HepG2 (cell line): ENCODE results near the gene PIP5K1A. TPM values are rescaled to one million over a fixed set of nuclear protein-coding genes. Genes with fewer than 3 reads are reported as not detected.
A peak's percentile ranks its signal among the peaks of the same experiment; 100 is the strongest.

Experiments used
- AGO1 ChIP-seq: fragments of 200-400 bp; formaldehyde crosslinking; IDR thresholded peaks from 2 replicates; pipeline ENCODE4 v1.6.1; 2017; ENCODE audit warnings: mild to moderate bottlenecking, low read depth, low read length, moderate library complexity; ENCODE audit not compliant: poor library complexity, severe bottlenecking
- CENPX ChIP-seq: sonication (generic); formaldehyde crosslinking; IDR thresholded peaks from 2 replicates; pipeline ENCODE4 v1.9.0; 2021; ENCODE audit warnings: mild to moderate bottlenecking, missing genetic modification reagents, moderate library complexity
- E2F1 ChIP-seq: sonication (generic); formaldehyde crosslinking; IDR thresholded peaks from 2 replicates; pipeline ENCODE4 v1.5.0; 2020; ENCODE audit warnings: missing genetic modification reagents
- HNF4G ChIP-seq, 2 experiments: sonication (generic) in 1 of 2; formaldehyde crosslinking in 1 of 2; IDR thresholded peaks; 2 replicates each; pipeline versions ENCODE4 v1.4.0 to v1.6.1; 2011 to 2020; ENCODE audit warnings: borderline replicate concordance in 2 of 2, low read depth in 2 of 2, mild to moderate bottlenecking in 2 of 2, low read length in 1 of 2, missing genetic modification reagents in 1 of 2, moderate library complexity in 1 of 2
- MLLT10 ChIP-seq: sonication (generic); formaldehyde crosslinking; IDR thresholded peaks from 2 replicates; pipeline ENCODE4 v1.4.0; 2020; ENCODE audit warnings: missing genetic modification reagents
- ZNF350 ChIP-seq: sonication (generic); formaldehyde crosslinking; IDR thresholded peaks from 2 replicates; pipeline ENCODE4 v1.4.0; 2020; ENCODE audit warnings: mild to moderate bottlenecking, low read depth, missing genetic modification reagents, borderline replicate concordance
- ZSCAN21 ChIP-seq: sonication (generic); formaldehyde crosslinking; IDR thresholded peaks from 2 replicates; pipeline ENCODE4 v1.8.0; 2022; ENCODE audit warnings: mild to moderate bottlenecking, missing genetic modification reagents, moderate library complexity, borderline replicate concordance
- polyA plus RNA-seq, 8 experiments: library from polyadenylated mRNA; depleted of rRNA in 3 of 8; stranded (reverse) in 7 of 8; unstranded in 1 of 8; fragments of >200 nt; fragmentation: Illumina TruSeq in 4 of 8; extraction: Trizol in 4 of 8; gene quantifications; 2 replicates each; pipeline versions ENCODE4 v1.2.1 to v1.2.3, GENCODE V29; 2011 to 2016; ENCODE audit warnings: low read depth in 4 of 8, missing spikeins in 1 of 8, mixed read lengths in 1 of 8; ENCODE audit not compliant: insufficient read depth in 1 of 8
- total RNA-seq, 5 experiments: library from RNA; depleted of rRNA; stranded (reverse); fragments of >200 nt; fragmentation: Illumina TruSeq; extraction: Trizol; gene quantifications; 2 replicates each; pipeline ENCODE4 v1.2.3, GENCODE V29; 2016; ENCODE audit warnings: low read depth in 1 of 5
- TF ChIP-seq, protein P1 (sequence below): sonication (generic); formaldehyde crosslinking; IDR thresholded peaks from 2 replicates; pipeline ENCODE4 v1.8.1; 2023; ENCODE audit warnings: mild to moderate bottlenecking, missing genetic modification reagents, borderline replicate concordance
- TF ChIP-seq, protein P2 (sequence below), 2 experiments: fragments of 450-650 bp in 1 of 2; sonication (generic) in 1 of 2; formaldehyde crosslinking in 1 of 2; IDR thresholded peaks; 2 replicates each; pipeline versions ENCODE4 v1.6.1 to v1.8.0; 2016 to 2022; ENCODE audit warnings: antibody characterized with exemption in 1 of 2, mild to moderate bottlenecking in 1 of 2, missing genetic modification reagents in 1 of 2

The PIP5K1A gene
- total and polyA plus RNA-seq, 2 of the 13 experiments (the other 11 are each of a cell fraction or from before 2014, with no cell fraction given) = 45.3 to 65.1 TPM

GRCh38 chr1:151282883-151283725 lies 84.8 kb downstream of the PIP5K1A start (continued):
- TF ChIP-seq, protein P1, sequence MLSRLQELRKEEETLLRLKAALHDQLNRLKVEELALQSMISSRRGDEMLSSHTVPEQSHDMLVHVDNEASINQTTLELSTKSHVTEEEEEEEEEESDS (CRISPR knock-in tag) = 0 out of 2 replicates have a peak, but pooled peaks have one; percentile 21
- TF ChIP-seq, protein P2, sequence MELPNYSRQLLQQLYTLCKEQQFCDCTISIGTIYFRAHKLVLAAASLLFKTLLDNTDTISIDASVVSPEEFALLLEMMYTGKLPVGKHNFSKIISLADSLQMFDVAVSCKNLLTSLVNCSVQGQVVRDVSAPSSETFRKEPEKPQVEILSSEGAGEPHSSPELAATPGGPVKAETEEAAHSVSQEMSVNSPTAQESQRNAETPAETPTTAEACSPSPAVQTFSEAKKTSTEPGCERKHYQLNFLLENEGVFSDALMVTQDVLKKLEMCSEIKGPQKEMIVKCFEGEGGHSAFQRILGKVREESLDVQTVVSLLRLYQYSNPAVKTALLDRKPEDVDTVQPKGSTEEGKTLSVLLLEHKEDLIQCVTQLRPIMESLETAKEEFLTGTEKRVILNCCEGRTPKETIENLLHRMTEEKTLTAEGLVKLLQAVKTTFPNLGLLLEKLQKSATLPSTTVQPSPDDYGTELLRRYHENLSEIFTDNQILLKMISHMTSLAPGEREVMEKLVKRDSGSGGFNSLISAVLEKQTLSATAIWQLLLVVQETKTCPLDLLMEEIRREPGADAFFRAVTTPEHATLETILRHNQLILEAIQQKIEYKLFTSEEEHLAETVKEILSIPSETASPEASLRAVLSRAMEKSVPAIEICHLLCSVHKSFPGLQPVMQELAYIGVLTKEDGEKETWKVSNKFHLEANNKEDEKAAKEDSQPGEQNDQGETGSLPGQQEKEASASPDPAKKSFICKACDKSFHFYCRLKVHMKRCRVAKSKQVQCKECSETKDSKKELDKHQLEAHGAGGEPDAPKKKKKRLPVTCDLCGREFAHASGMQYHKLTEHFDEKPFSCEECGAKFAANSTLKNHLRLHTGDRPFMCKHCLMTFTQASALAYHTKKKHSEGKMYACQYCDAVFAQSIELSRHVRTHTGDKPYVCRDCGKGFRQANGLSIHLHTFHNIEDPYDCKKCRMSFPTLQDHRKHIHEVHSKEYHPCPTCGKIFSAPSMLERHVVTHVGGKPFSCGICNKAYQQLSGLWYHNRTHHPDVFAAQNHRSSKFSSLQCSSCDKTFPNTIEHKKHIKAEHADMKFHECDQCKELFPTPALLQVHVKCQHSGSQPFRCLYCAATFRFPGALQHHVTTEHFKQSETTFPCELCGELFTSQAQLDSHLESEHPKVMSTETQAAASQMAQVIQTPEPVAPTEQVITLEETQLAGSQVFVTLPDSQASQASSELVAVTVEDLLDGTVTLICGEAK (IDR thresholded peaks at IDR 0.05) = no peak
- TF ChIP-seq, protein P2 (CRISPR knock-in tag; IDR thresholded peaks at IDR 0.05) = peak; percentile 66
- no peak for TF ChIP-seq MLLT10
- peak; percentile 58 for TF ChIP-seq HNF4G (IDR thresholded peaks at IDR 0.05; ENCODE audit: borderline replicate concordance, low read depth, low read length)
- peak; percentile 73; the same call in 1 of the 2 replicates for TF ChIP-seq HNF4G (CRISPR knock-in tag; IDR thresholded peaks at IDR 0.05; ENCODE audit: borderline replicate concordance, low read depth)
- TF ChIP-seq E2F1 (CRISPR knock-in tag) = no peak
- no peak for TF ChIP-seq ZNF350 (CRISPR knock-in tag)
- 0 out of 2 replicates have a peak, but pooled peaks have one; percentile 70 for TF ChIP-seq ZSCAN21 (CRISPR knock-in tag)
- peak; percentile 32 for TF ChIP-seq AGO1
- TF ChIP-seq CENPX (CRISPR knock-in tag) = no peak
